Measurements from ENCODE around the gene LMF2.

LMF2 gene

GRCh38 chr22:50461536-50461935, 46.0 kb downstream of the LMF2 start:
- DNase-seq = no peak

GRCh38 chr22:50460938-50461337, 46.6 kb downstream of the LMF2 start:
- no peak for DNase-seq

- DNase-seq = no peak
Measured at GRCh38 chr22:50459496-50460140, 47.9 kb downstream of the LMF2 start.

- no peak for DNase-seq
Measured at GRCh38 chr22:50459016-50459415, 48.5 kb downstream of the LMF2 start.

- no peak for DNase-seq
Measured at GRCh38 chr22:50456466-50457234, 50.9 kb downstream of the LMF2 start.

GRCh38 chr22:50456026-50456425, 51.5 kb downstream of the LMF2 start:
- DNase-seq = no peak

- DNase-seq = no peak
Measured at GRCh38 chr22:50455201-50455600, 52.3 kb downstream of the LMF2 start.

- no peak for DNase-seq
Measured at GRCh38 chr22:50454556-50455075, 52.9 kb downstream of the LMF2 start.

Measured in effector CD8-positive, alpha-beta T cell (primary cell).